ENCODE measurements around the gene LRIT1.

The LRIT1 gene

GRCh38 chr10:84261236-84261915 lies 20.0 kb upstream of the LRIT1 start:
- no peaks in the 10 kb centered on the region for H3K9me3 Mint-ChIP-seq
- no peaks in the 10 kb centered on the region for H3K36me3 Mint-ChIP-seq
- ATAC-seq (no peak), DNase-seq (ENCODE audit: low spot score in 2 of 2) (no peak)
- H3K27ac Mint-ChIP-seq, result no peak overlapping the region
- peaks cover 9% of the 10 kb centered on the region for H3K4me1 Mint-ChIP-seq
- no peak overlapping the region for H3K4me3 Mint-ChIP-seq

GRCh38 chr10:84258034-84258695 lies 16.8 kb upstream of the LRIT1 start:
- no peaks in the 10 kb centered on the region for H3K9me3 Mint-ChIP-seq
- H3K4me3 Mint-ChIP-seq, result no peak overlapping the region
- no peaks in the 10 kb centered on the region for H3K36me3 Mint-ChIP-seq
- no peak overlapping the region for H3K27ac Mint-ChIP-seq
- no peak for DNase-seq (ENCODE audit: low spot score in 2 of 2)
- ATAC-seq, result no peak
- no peaks in the 10 kb centered on the region for H3K4me1 Mint-ChIP-seq

GRCh38 chr10:84257343-84258020 lies 16.1 kb upstream of the LRIT1 start:
- Mint-ChIP-seq H3K36me3 (no peaks in the 10 kb centered on the region), H3K9me3 (no peaks in the 10 kb centered on the region), H3K27ac (no peak overlapping the region), H3K4me3 (no peak overlapping the region), H3K4me1 (no peaks in the 10 kb centered on the region)
- ATAC-seq (no peak), DNase-seq (ENCODE audit: low spot score in 2 of 2) (no peak)

- no peaks in the 10 kb centered on the region for H3K36me3 Mint-ChIP-seq
- H3K27ac Mint-ChIP-seq, result no peak overlapping the region
- no peaks in the 10 kb centered on the region for H3K4me1 Mint-ChIP-seq
- ATAC-seq (peak; percentile 65), DNase-seq (ENCODE audit: low spot score in 2 of 2) (peak; percentile 25 to 75)
- H3K9me3 Mint-ChIP-seq, result no peaks in the 10 kb centered on the region
- H3K4me3 Mint-ChIP-seq, result no peak overlapping the region
Observed at GRCh38 chr10:84256510-84257342, 15.4 kb upstream of the LRIT1 start.

- ATAC-seq (no peak), DNase-seq (ENCODE audit: low spot score in 2 of 2) (no peak)
- Mint-ChIP-seq H3K36me3 (no peaks in the 10 kb centered on the region), H3K27ac (no peak overlapping the region), H3K9me3 (no peaks in the 10 kb centered on the region), H3K4me1 (no peaks in the 10 kb centered on the region), H3K4me3 (no peak overlapping the region)
Observed at GRCh38 chr10:84254552-84255478, 13.5 kb upstream of the LRIT1 start.

GRCh38 chr10:84248794-84249193 lies 7.4 kb upstream of the LRIT1 start:
- DNase-seq (ENCODE audit: low spot score in 2 of 2), result no peak
- ATAC-seq, result no peak
- H3K36me3 Mint-ChIP-seq, result no peaks in the 10 kb centered on the region
- no peak overlapping the region for H3K4me3 Mint-ChIP-seq
- no peaks in the 10 kb centered on the region for H3K4me1 Mint-ChIP-seq
- H3K9me3 Mint-ChIP-seq, result no peaks in the 10 kb centered on the region
- H3K27ac Mint-ChIP-seq, result no peak overlapping the region

GRCh38 chr10:84247496-84247895 lies 6.2 kb upstream of the LRIT1 start:
- no peak overlapping the region for H3K4me3 Mint-ChIP-seq
- H3K36me3 Mint-ChIP-seq, result no peaks in the 10 kb centered on the region
- H3K27ac Mint-ChIP-seq, result no peak overlapping the region
- H3K4me1 Mint-ChIP-seq, result no peaks in the 10 kb centered on the region
- H3K9me3 Mint-ChIP-seq, result no peaks in the 10 kb centered on the region
- DNase-seq (ENCODE audit: low spot score in 2 of 2) (no peak), ATAC-seq (no peak)

- Mint-ChIP-seq H3K9me3 (no peaks in the 10 kb centered on the region), H3K36me3 (no peaks in the 10 kb centered on the region), H3K4me3 (no peak within 1 kb of the TSS), H3K4me1 (no peaks in the 10 kb centered on the region), H3K27ac (no peak within 1 kb of the TSS)
- ATAC-seq (no peak), DNase-seq (ENCODE audit: low spot score in 2 of 2) (no peak)
Observed at GRCh38 chr10:84244651-84245270, 3.4 kb upstream of the LRIT1 start, which contains the start of gene RGR. RGR (plus strand) TSS chr10:84245053; CDS start chr10:84245091, 38 bp downstream.

- DNase-seq (ENCODE audit: low spot score in 2 of 2) (no peak), ATAC-seq (no peak)
- Mint-ChIP-seq H3K4me3 (no peak overlapping the region), H3K9me3 (no peaks in the 10 kb centered on the region), H3K36me3 (no peaks in the 10 kb centered on the region), H3K27ac (no peak overlapping the region), H3K4me1 (no peaks in the 10 kb centered on the region)
Observed at GRCh38 chr10:84243759-84244158, 2.4 kb upstream of the LRIT1 start.

- Mint-ChIP-seq H3K36me3 (no peaks in the 10 kb centered on the region), H3K27ac (no peak overlapping the region), H3K9me3 (no peaks in the 10 kb centered on the region), H3K4me3 (no peak overlapping the region), H3K4me1 (no peaks in the 10 kb centered on the region)
- DNase-seq (ENCODE audit: low spot score in 2 of 2) (no peak), ATAC-seq (no peak)
Observed at GRCh38 chr10:84238909-84239308, 2.4 kb downstream of the LRIT1 start.

- Mint-ChIP-seq H3K4me1 (no peaks in the 10 kb centered on the region), H3K36me3 (no peaks in the 10 kb centered on the region), H3K4me3 (no peak overlapping the region), H3K27ac (no peak overlapping the region), H3K9me3 (no peaks in the 10 kb centered on the region)
- ATAC-seq (no peak), DNase-seq (ENCODE audit: low spot score in 2 of 2) (no peak)
Observed at GRCh38 chr10:84237199-84238051, 3.9 kb downstream of the LRIT1 start.

- DNase-seq (ENCODE audit: low spot score in 2 of 2) (no peak), ATAC-seq (no peak)
- H3K9me3 Mint-ChIP-seq, result no peaks in the 10 kb centered on the region
- no peak overlapping the region for H3K27ac Mint-ChIP-seq
- no peaks in the 10 kb centered on the region for H3K4me1 Mint-ChIP-seq
- H3K4me3 Mint-ChIP-seq, result no peak overlapping the region
- H3K36me3 Mint-ChIP-seq, result no peaks in the 10 kb centered on the region
Observed at GRCh38 chr10:84236807-84237198, 4.5 kb downstream of the LRIT1 start.

- no peaks in the 10 kb centered on the region for H3K9me3 Mint-ChIP-seq
- no peaks in the 10 kb centered on the region for H3K36me3 Mint-ChIP-seq
- DNase-seq (ENCODE audit: low spot score in 2 of 2), result no peak
- H3K4me1 Mint-ChIP-seq, result no peaks in the 10 kb centered on the region
- ATAC-seq, result no peak
- H3K4me3 Mint-ChIP-seq, result no peak overlapping the region
- H3K27ac Mint-ChIP-seq, result no peak overlapping the region
Observed at GRCh38 chr10:84235096-84235495, 6.2 kb downstream of the LRIT1 start.

Data from stimulated activated effector memory CD8-positive, alpha-beta T cell treated with anti-CD3 and anti-CD28 coated beads, Interleukin-12 subunit alpha, Interleukin-12 subunit beta, amount 100 ng/mL, for 72 hours (primary cell).